T-helper 2 cell treated with Interferon-gamma antibody and Interleukin-4, amounts not matched to agents 100 ng/mL and 5 ng/mL, for 36 hours (primary cell): ENCODE data around the gene AK9. TPM values are rescaled to one million over a fixed set of nuclear protein-coding genes. Genes with fewer than 3 reads are reported as not detected.
"Not testable (repeated sequence)": the region's sequence is repeated elsewhere in the genome, so short reads cannot be mapped to it uniquely, and the experiment has no call there.

Experiments used
- intact Hi-C: fragments of 100-400 bp; cut with micrococcal nuclease; formaldehyde crosslinking; loops from one replicate; pipeline ENCODE4 v1.15.1; 2023
- total RNA-seq: library from RNA; stranded (reverse); gene quantifications from 2 replicates; pipeline ENCODE4 v1.2.3, GENCODE V29; 2022

AK9 gene
- total RNA-seq, 1 donor from 2014 or later = 4.2 TPM

DNA sequence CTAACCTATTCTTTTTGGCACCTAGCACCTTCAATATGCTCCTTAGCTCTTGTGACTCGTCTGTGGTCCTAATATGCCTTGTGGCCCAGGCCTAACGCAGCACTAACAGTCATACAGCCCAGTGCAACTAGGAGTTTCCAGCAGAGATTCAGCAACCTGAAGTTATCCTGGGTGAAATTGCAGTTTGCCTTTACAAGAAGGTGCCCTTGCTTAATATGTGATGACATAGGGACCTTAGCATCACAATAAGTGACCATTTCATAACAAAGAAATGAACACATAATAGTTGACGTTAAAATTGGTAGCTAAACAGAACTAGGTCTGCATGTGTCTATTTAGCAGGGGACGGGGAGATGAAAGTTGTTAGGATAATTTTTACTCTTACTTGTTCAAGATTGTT lies 10.2 kb upstream of the AK9 start:
- intact Hi-C loops = no loop called here

DNA sequence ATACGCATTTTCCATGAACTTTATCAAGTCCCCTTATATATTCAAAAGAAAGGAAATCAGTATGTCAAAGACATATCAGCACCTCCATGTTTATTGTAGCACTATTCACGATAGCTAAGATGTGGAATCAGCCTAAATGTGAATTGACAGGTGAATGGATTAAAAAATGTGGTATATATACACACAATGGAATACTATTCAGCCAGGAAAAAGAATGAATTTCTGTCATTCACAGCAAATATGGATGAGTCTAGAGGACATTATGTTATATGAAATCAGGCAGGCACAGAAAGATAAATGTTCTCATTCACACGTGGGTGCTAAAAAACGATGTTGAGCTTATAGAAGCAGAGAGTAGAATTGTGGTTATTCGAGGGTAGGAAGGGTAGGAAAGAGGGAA lies 5.4 kb upstream of the AK9 start:
- intact Hi-C loops = loop anchor here (10.0 kb wide), 1 partner anchor 1118 kb away; the partner anchor contains the start of gene CDK19

DNA sequence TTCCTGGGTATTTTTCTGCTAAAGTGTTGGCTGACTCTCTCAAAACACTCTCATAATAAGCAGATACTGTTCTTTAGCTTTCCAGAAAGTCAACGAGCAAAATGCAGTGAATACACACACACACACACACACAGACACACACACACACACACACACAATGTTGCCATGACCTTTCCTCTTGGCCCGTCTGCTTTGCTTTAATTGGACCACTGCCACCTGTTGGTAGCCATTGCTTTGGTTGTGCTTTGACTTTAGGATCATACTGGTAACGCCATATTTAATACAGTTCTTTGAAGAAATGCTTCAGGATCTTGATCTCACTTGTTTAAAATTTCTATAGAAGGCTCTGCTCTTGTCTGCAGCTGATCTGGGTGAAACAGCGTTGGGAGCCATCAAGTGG lies 4.5 kb upstream of the AK9 start:
- intact Hi-C loops = loop anchor here (10.0 kb wide), 1 partner anchor 1119 kb away; the partner anchor contains the start of gene CDK19

DNA sequence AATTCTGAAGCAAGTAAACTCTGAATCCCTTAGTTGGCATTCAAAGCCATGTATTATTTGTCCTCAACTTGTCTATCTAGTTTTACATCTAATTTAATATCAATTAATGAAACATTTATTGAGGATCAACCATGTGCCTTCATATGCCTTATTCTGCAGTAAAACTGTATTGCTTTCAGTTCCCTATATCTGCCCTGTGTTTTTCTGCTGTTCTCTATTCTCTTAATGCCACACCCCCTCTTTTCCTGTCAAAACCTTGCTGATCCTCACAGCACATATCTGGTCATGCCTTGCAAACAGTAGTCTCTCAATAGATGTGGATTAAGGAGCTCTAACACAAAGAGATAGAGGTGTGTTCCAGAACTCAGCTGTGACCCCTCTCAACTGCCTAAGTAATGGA lies 2.1 kb upstream of the AK9 start:
- intact Hi-C loops = loop anchor here (5.0 to 10.0 kb wide), 4 partner anchors 86 to 1122 kb away; partner anchors contain the start of genes CDK19 and CEP57L1

DNA sequence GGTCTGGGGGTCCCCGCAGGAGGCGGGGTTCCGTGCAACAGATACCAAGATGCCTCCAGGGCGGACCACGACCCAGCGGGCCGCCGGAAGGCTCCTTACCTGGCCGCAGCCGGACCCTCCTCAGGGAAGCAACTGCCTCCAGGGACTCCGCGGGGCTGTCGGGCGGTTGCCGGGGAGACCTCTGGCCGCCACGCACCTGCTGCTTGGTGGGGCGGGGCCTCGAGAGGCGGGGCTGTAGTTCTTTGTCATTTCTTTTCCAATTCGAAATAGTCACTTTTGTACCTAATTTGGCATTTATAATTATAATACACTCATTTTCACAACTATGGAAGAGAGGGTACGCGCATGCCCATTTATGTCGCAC lies 647 bp downstream of the AK9 start:
- intact Hi-C loops = loop anchor here (2.0 to 10.0 kb wide), 9 partner anchors 14 to 1132 kb away; partner anchors contain the start of genes CDK19, CEP57L1, MICAL1 and ZBTB24

DNA sequence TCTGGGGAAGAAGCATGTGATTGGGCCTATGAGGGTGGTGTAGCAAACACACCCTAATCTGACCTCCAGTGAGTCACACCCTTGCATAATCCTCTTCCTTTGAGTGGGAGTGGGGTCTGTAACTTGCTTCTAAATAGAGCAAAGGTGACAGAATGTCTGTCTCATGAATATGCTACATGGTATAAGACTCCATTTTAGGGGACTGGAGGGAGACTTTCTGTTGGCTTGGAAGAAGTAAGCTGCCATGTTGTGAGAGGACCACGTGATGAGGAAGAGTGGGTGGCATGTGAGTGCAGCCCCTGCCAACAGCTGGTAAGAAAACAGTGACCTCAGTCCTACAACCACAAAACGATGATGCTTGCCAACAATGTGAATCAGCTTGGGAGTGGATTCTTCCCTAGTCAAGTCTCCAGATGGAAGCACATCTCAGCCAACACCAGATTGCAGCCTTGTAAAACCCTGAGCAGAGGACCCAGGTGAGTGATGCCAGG lies 3.7 kb downstream of the AK9 start:
- intact Hi-C loops = no loop called here

DNA sequence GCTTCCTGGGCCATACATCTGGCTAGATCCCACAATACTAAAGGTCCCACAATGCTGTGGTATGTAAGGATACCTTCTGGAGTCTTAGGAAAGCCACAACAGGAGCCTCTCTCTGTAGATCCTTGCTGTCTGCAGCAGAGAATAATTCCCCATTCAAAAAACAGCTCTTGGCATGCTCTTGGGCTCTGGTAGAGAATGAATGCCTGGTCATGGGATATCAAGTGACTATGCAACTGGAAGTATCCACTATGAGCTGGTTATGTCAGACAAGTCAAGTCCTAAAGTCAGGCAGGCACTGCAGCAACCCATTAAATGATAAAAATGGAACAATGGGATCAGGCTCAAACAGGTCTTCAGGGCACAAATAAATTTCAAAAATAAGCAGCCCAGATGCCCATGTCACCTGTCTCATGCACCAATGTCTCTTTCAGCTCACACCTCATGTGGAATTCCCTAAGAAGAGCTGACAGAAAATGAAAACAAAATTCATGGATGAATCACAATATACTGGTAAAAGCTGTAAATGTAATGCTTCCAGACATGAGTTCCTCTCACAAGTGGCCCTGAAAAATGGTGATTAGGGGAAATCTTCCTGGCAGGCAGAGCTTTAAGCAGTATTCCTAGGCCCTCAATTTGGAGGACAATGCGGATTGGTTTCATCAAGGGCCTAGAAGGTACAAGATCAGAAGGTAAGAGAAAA lies 4.3 kb downstream of the AK9 start:
- intact Hi-C loops = no loop called here

DNA sequence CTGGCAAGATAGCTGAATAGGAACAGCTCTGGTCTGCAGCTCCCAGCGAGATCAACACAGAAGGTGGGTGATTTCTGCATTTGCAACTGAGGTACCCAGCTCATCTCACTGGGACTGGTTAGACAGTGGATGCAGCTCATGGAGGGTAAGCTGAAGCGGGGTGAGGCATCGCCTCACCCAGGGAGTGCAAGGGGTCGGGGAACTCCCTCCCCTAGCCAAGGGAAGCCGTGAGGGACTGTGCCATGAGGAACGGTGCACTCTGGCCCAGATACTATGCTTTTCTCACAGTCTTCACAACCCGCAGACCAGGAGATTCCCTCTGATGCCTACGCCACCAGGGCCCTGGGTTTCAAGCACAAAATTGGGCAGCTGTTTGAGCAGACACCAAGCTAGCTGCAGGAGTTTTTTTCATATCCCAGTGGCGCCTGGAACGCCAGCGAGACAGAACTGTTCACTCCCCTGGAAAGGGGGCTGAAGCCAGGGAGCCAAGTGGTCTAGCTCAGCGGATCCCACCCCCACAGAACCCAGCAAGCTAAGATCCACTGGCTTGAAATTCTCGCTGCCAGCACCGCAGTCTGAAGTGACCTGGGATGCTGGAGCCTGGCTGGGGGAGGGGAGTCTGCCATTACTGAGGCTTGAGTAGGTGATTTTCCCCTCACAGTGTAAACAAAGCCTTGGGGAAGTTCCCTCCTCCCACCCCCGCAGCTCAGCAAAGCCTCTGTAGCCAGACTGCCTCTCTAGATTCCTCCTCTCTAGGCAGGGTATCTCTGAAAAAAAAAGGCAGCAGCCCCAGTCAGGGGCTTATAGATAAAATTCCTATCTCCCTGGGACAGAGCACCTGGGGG lies 12.1 kb downstream of the AK9 start:
- intact Hi-C loops = not testable (repeated sequence)

DNA sequence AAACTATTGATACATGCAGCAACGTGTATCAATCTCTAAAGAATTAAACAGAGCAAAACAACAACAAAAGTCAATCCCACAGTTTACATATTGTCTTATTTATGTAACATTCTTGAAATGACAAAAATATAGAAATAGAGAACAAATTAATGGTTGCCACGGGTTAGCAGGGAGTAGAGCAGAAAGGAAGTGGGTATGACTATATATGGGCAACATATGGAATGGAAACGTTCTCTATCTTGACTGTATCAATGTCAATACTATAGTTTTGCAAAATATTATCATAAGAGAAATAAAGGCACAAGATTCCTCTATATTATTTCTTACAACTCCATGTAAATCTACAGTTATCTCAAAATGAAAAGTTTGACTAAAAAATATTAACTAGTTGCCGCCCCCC lies 12.8 kb downstream of the AK9 start:
- intact Hi-C loops = no loop called here

DNA sequence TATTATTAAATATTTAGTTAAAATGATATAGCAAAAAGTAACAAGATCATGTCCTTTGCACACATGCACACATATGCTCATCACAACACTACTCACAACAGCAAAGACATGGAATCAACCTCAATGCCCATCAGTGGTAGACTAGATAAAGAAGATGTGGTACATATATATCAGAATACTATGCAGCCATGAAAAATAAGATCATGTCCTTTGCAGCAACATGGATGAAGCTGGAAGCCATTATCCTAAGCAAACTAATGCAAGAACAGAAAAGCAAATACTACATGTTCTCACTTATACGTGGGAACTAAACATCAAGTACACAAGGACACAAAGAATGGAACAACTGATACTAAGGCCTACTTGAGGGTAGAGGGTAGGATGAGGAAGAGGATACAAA lies 14.3 kb downstream of the AK9 start:
- intact Hi-C loops = no loop called here

DNA sequence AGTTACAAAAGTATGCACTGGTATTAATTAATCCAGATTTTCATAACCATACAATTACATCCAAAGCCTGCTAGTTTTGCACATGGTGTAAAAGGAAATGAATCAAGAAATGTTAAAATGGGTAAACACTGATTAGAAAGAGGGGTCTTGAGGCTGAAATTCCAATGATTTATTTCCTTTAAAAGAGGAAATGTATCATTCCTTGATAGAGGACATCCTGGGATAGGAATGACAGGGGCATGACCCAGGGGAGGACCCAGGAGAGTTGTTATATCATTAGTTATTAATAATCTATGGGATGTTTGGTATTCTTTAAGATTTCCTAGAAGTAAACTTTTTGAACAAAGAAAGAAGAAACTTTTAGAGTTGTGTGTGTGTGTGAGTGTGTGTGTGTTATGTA lies 18.2 kb downstream of the AK9 start:
- intact Hi-C loops = no loop called here

DNA sequence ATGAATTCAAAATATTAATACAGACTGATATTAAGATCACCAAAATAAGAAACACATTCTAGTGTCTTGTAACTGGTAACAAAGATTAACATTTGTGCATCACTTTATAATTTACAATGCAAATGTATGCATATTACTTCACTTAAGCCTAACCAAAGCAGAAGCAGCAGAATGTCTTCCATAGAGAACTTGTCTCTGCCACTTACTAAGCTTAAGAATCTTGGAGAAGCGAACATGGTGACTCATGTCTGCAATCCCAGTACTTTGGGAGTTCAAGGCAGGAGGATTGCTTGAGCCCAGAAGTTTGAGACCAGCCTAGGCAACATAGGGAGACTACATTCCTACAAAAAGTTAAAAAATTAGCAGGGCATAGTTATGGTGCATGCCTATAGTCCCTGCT lies 18.8 kb downstream of the AK9 start:
- intact Hi-C loops = no loop called here

DNA sequence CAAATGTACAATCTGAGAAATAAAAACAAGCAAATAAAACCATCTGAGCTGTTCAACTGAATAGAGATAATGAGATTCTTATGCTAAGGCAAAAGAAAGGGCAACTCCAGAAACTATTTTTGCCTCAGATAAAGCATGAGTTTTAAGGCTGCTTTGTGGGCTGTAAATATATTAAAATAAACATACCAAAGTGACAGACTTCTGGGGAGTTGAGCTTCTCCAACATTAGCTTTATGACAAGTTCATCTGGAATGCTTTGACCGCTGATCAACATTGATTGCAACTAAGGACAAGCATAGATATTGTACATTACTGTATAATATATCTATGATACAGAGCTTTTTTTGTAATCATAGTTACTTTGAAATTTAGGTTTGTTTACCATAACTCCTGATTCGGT lies 19.3 kb downstream of the AK9 start:
- intact Hi-C loops = no loop called here

DNA sequence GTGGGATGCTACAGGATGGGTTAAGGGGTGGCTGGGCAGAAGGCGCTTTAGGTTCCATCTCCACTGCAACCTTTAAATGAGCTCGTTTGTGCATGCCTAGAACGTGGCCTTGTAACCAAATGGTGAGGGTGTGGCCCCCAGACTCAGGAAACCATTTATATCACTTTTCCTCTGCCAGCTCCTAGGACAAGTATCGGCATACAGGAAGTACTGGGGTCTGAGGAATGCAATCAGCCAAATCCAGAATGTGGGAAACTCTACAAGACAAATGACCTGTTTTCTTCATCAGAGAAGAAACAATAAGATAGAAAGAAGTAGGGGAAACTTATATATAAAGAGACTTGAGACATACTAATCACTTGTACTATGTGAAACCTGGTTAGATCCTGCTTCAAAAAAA lies 21.2 kb downstream of the AK9 start:
- intact Hi-C loops = no loop called here

DNA sequence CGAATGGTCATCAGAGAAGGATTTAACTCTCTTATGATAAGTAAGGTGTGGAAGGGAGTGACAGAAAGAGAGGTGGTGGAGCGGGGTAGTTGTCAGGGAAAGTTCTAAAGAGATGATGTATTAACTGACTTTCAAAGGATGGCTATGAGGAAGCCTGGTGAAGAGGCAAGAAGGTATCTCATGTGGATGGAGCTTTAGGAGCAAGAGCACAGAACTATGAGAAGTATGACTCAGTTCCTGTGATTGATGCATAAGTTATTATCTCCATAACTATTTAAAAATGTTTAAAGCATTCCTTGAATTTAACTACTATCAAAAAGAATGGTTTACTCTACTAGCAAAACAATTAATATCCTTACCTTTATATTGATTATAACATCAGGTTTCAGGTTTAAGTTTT lies 28.8 kb downstream of the AK9 start:
- intact Hi-C loops = no loop called here

DNA sequence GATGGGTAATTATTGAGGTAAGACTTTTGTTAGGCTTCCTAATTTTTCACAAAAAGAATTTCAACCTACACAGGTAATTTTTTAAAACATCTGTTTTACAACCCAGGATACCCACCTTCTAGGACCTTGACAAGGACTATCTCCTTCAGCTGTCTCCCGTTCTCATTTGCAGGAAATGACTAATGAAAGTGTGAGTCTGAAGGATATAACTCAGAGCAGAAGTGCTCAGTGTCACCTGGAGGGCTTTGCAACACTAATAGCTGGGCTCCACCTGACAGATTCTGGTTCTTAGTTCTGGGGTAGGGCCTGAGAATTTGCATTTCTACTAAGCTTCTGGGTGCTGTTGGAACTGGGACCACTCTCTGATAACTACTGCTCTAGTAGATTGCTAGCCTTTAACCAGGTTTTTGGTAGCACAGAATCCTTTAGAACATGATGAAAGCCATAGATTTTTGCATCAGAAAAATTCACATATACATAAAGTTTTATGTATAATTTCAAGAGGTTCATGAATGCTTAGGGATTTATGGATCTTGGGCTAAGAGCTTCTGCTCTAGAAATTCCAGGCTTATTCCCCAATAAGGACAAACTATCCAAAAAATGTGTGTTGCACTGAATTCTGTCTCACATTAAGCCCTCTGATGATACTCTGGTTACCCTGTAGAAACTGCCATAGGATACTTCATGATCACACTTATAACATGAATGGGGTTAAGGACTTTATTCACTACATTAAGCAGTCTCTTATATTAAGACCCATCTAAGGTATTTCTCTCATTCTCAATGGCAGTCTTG lies 30.3 kb downstream of the AK9 start:
- intact Hi-C loops = no loop called here

DNA sequence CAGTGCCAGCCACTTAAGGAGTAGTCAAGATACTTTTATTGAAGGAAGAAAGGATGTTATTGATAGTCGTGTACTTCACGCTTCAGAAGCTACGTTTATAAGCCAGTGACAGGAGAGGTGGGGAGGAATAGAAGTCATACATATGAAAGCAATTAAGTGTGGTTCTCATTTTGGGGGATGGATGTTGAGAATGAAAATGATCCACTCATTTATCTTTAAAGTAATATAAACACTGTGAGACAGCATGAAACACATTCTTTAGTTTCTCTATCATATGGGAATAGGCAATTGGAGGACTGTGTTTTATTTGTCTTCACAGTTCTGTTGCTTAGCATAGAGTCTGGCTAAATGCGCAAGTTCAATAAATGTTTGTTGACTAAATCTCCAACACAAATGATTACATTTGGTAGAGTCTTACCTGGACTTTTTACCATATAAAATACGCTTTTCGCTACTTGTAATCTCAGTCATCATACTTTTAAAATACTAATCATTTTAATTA lies 35.2 kb downstream of the AK9 start:
- intact Hi-C loops = no loop called here

DNA sequence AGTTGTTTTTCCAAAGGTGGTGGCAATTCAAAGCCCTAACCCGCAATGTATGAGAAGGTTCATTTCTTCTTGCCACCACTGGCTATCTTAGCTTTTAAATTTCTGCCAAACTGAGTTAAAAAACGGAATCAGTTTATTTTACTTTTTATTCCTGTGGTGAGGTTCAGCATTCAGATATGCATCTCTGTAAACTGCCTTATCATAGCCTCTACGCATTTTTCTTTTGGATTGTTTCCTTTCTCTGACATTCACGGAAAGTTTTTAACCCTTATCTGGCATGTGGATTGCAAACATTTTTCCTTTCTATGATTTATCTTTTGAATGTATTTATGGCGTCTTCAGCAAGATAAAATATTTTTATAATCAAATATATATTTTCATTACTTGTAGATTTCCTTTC lies 37.7 kb downstream of the AK9 start:
- intact Hi-C loops = no loop called here

DNA sequence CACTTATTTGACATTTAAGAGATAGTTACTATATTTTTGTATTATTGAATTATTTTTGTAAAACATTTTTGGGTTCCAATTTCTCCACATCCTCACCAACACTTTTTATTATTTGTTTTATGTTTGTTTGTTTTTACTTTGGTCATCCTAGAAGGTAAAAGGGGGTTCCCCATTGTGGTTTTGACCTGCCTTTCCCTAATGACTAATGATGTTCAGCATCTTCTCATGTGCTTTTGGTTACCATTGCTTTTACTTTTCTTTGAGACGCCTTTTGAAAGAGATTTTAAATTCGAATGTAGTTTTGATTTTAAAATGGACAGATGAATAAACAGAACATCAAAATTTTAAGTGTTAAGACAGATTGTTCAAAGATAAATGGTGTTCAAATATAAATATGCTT lies 46.9 kb downstream of the AK9 start:
- intact Hi-C loops = no loop called here

DNA sequence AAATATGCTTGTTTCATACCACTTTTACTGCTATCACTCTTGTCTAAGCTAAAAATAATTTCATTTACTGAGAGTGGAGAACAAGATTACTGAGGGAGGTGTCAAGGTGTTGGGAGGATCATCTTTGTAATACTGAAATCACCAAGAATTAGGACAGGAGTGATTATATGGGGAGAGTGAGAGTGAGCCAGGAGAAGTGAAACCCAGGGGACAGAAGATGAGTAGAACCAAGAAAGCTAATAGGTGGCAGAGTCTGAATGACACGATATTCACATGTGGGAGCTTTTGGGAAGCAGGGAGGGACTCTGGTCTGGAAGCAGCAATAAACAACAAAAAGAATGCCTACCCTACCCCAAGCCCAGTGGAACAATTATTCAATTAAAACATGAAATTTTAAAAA lies 58.6 kb downstream of the AK9 start:
- intact Hi-C loops = no loop called here

DNA sequence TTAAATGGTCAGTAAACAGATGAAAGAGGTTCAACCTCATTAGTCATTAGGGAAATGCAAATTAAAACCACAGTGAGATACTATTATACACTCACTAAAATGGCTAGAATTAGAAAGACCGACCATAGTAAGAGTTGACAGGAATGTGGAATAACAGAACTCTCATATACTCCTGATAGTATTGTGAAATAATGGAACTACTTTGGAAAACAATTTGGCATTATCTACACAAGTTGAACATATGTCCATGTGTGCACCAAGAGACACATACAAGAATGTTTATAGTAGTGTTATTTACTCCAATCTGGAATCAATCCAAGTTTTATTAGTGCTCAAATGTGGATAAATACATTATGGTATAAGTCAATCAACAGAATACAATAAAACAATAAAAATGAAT lies 59.6 kb downstream of the AK9 start:
- intact Hi-C loops = no loop called here
